ENCODE measurements around the gene FGR. TPM values are rescaled to one million over a fixed set of nuclear protein-coding genes. Genes with fewer than 3 reads are reported as not detected.

Gene FGR
- total RNA-seq, 1 donor from 2014 or later = 149 TPM

GRCh38 chr1:27571439-27572018, 63.5 kb downstream of the FGR start:
- no peak for TF ChIP-seq CTCF (IDR thresholded peaks at IDR 0.05)
- peaks cover 83% of the 10 kb centered on the region for H3K4me1 ChIP-seq
- intact Hi-C loops (cut with DNase I) = no loop called here
- H3K36me3 ChIP-seq = no peaks in the 10 kb centered on the region
- DNase-seq = no peak
- no peaks in the 10 kb centered on the region for H3K9me3 ChIP-seq
- ATAC-seq = no peak
- no peaks in the 10 kb centered on the region for H3K27me3 ChIP-seq
- peak overlapping the region; percentile 68 for H3K27ac ChIP-seq
- H3K4me3 ChIP-seq = no peak overlapping the region

DNA sequence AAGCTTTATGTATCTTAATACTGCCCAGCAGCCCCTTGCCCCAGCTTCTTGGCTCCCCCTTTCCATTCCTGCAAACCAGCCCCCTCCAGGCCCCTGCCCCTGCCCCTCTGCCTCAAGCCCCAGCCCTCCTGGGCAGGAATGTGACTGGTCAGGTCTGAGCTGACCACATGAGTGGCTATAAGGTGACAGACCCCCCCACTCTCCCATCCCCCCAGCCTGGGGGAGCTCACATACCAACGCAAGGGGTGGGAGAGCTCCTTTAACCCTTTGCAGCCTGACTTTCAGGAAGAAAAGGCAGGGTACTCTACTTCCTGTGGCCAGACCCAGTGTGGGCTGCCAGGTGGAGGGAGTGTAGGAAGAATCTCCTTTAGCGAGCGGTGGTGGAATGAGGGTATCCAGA, 64.2 kb downstream of the FGR start:
- no peak for DNase-seq
- Histone ChIP-seq H3K9me3 (no peaks in the 10 kb centered on the region), H3K4me3 (no peak overlapping the region), H3K27ac (peak overlapping the region; percentile 68), H3K27me3 (no peaks in the 10 kb centered on the region), H3K4me1 (peaks cover 80% of the 10 kb centered on the region), H3K36me3 (no peaks in the 10 kb centered on the region)
- no peak for ATAC-seq
- intact Hi-C loops (cut with DNase I) = no loop called here
- no peak for TF ChIP-seq CTCF (IDR thresholded peaks at IDR 0.05)

DNA sequence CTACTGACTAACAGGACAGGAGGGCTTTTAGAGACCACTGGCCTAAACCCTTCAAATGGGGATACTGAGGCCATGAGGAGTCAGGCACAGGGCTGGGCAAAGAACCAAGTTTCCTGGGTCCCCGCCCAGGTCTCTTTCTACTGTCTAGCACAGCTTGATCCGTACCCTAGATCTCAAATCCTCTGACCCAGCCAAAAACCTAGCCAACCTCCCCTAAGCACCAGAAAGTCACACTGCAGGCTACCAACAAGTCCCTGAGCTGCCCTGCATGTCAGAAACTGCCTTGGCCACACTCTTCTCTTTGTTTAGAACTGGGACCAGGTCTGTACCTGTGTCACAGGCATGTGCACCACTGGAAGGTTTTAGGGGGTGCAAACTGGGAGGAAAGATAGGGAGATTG, 64.6 kb downstream of the FGR start:
- Histone ChIP-seq H3K9me3 (no peaks in the 10 kb centered on the region), H3K36me3 (no peaks in the 10 kb centered on the region), H3K27ac (peak overlapping the region; percentile 68), H3K4me1 (peaks cover 84% of the 10 kb centered on the region), H3K27me3 (no peaks in the 10 kb centered on the region), H3K4me3 (no peak overlapping the region)
- no peak for TF ChIP-seq CTCF (IDR thresholded peaks at IDR 0.05)
- DNase-seq = no peak
- intact Hi-C loops (cut with DNase I) = no loop called here
- no peak for ATAC-seq

DNA sequence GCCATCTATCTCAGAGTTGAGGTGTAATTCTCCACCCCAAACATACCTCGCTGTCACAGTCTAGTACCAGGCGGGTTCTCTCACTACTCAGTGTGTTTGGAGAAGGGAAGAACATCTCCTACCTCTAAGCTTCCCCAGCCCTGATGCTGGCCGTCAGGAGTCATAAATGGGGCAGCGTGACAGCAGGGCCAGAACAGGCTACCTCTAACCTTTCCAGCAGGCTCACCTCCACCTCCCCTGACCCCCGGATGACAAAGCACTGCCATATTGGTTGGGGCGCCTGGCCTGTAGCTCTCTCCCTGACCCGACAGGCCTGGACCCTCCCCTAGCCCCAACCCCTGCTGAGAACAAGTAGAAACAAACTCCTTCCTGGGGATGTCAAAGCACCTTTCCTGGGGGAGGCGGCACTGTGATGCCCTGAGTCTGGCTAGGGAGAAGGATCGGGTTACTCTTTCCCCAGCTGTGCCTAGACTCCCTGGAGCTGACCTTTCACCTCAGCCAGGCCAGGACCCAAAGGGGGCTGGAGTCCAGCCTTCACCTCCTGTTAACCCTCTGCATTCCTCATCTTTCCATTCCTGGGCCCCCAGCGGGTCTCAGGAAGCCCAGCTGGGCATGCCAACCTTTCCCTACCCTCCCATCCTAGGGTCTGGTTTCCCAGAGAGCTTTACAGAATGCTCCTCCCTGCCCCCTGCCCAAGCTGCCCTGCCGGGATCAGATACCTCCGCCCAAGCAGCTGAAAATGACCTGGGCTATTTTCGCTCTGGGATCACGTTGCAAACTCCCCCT, 65.3 kb downstream of the FGR start:
- ATAC-seq = no peak
- TF ChIP-seq CTCF (IDR thresholded peaks at IDR 0.05) = no peak
- Histone ChIP-seq H3K27ac (peak overlapping the region; percentile 68), H3K36me3 (no peaks in the 10 kb centered on the region), H3K4me1 (peaks cover 85% of the 10 kb centered on the region), H3K9me3 (no peaks in the 10 kb centered on the region), H3K27me3 (no peaks in the 10 kb centered on the region), H3K4me3 (no peak overlapping the region)
- no peak for DNase-seq
- intact Hi-C loops (cut with DNase I) = no loop called here

DNA sequence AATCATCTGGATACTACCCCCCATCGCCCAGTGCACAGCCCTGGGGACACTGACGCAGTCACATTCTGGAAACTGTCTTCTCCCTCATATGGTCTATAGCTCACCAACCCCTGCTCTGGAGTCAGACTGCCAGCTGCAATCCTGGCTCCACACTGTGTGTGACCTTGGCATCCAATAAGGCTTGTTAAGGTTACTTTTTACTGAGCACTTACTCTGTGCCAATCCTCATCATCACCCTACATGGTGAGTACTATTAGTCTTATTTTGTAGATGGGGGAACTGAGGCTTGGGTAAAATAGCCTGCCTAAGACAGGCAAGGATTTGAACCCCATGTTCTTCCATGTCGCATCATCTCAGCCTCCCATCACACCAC, 65.9 kb downstream of the FGR start:
- intact Hi-C loops (cut with DNase I) = no loop called here
- DNase-seq = no peak

More for the DNA sequence above, 65.9 kb downstream of the FGR start:
- no peak for ATAC-seq
- H3K9me3 ChIP-seq = no peaks in the 10 kb centered on the region
- TF ChIP-seq CTCF (IDR thresholded peaks at IDR 0.05) = no peak
- no peaks in the 10 kb centered on the region for H3K36me3 ChIP-seq
- no peaks in the 10 kb centered on the region for H3K27me3 ChIP-seq
- H3K27ac ChIP-seq = peak overlapping the region; percentile 65
- H3K4me3 ChIP-seq = peak overlapping the region; percentile 39
- H3K4me1 ChIP-seq = peaks cover 85% of the 10 kb centered on the region

Measured in upper lobe of right lung (tissue), 1 donor.